Vagina (tissue), 2 donors: ENCODE measurements around the gene RPS6KB2.

ENCODE experiments used
- POLR2A ChIP-seq, 2 donors: fragments of 450-650 bp; IDR thresholded peaks; one replicate each; pipeline ENCODE4 v1.6.1; 2017; ENCODE audit warnings: antibody characterized with exemption in 2 of 2, mild to moderate bottlenecking in 2 of 2, moderate library complexity in 2 of 2
- POLR2AphosphoS5 ChIP-seq, 2 donors: sonication (generic); formaldehyde crosslinking; IDR thresholded peaks; one replicate each; pipeline ENCODE4 v1.9.0; 2017; ENCODE audit warnings: antibody characterized with exemption in 2 of 2, mild to moderate bottlenecking in 2 of 2, low read depth in 1 of 2; ENCODE audit not compliant: insufficient read depth in 1 of 2
- TF ChIP-seq, protein P1 (sequence below), 3 experiments: fragments of 450-650 bp in 2 of 3; fragments of 200-600 bp in 1 of 3; sonication (generic) in 1 of 3; IDR thresholded peaks; one replicate each; pipeline ENCODE4 v1.5.1; 2017 to 2019; ENCODE audit warnings: antibody characterized with exemption in 3 of 3, mild to moderate bottlenecking in 2 of 3, moderate library complexity in 2 of 3

- TF ChIP-seq, protein P1, sequence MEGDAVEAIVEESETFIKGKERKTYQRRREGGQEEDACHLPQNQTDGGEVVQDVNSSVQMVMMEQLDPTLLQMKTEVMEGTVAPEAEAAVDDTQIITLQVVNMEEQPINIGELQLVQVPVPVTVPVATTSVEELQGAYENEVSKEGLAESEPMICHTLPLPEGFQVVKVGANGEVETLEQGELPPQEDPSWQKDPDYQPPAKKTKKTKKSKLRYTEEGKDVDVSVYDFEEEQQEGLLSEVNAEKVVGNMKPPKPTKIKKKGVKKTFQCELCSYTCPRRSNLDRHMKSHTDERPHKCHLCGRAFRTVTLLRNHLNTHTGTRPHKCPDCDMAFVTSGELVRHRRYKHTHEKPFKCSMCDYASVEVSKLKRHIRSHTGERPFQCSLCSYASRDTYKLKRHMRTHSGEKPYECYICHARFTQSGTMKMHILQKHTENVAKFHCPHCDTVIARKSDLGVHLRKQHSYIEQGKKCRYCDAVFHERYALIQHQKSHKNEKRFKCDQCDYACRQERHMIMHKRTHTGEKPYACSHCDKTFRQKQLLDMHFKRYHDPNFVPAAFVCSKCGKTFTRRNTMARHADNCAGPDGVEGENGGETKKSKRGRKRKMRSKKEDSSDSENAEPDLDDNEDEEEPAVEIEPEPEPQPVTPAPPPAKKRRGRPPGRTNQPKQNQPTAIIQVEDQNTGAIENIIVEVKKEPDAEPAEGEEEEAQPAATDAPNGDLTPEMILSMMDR (IDR thresholded peaks at IDR 0.05): no peak
- TF ChIP-seq POLR2A (IDR thresholded peaks at IDR 0.05) (no peak), POLR2AphosphoS5 (IDR thresholded peaks at IDR 0.05; ENCODE audit: insufficient read depth in 1 of 2, low read depth in 1 of 2) (no peak)
Observed at GRCh38 chr11:67453816-67454732, 25.8 kb downstream of the RPS6KB2 start.
